GM18498 (cell line): ENCODE measurements around the gene SLA2.
"Not testable (repeated sequence)": the region's sequence is repeated elsewhere in the genome, so short reads cannot be mapped to it uniquely, and the experiment has no call there.

Experiments
- ATAC-seq: cut with Tn5 transposase; IDR thresholded peaks from one replicate; pipeline ENCODE4 v1.9.1; 2021; ENCODE audit warnings: mild to moderate bottlenecking, moderate library complexity; ENCODE audit not compliant: unreplicated experiment

SLA2 gene

GRCh38 chr20:36645998-36646397 lies at the start of gene SLA2:
SLA2 (minus strand) TSS chr20:36646196; CDS start chr20:36641335, 4,861 bp downstream.
- ATAC-seq = no peak

GRCh38 chr20:36695467-36695866 lies 49.5 kb upstream of the SLA2 start:
- ATAC-seq = not testable (repeated sequence)

- ATAC-seq = no peak
Measured at GRCh38 chr20:36688630-36689029, 42.6 kb upstream of the SLA2 start.

- no peak for ATAC-seq
Measured at GRCh38 chr20:36687850-36688249, 41.9 kb upstream of the SLA2 start.

GRCh38 chr20:36686944-36687343 lies 40.9 kb upstream of the SLA2 start:
- ATAC-seq = no peak

GRCh38 chr20:36686504-36686903 lies 40.5 kb upstream of the SLA2 start:
- ATAC-seq = no peak

- no peak for ATAC-seq
Measured at GRCh38 chr20:36684747-36685146, 38.8 kb upstream of the SLA2 start.

GRCh38 chr20:36682311-36682710 lies 36.3 kb upstream of the SLA2 start:
- no peak for ATAC-seq

GRCh38 chr20:36677422-36677771 lies 31.4 kb upstream of the SLA2 start:
- ATAC-seq = no peak

- no peak for ATAC-seq
Measured at GRCh38 chr20:36676701-36677421, 30.9 kb upstream of the SLA2 start.

- ATAC-seq = not testable (repeated sequence)
Measured at GRCh38 chr20:36675545-36675944, 29.5 kb upstream of the SLA2 start.

GRCh38 chr20:36672991-36673390 lies 27.0 kb upstream of the SLA2 start:
- ATAC-seq = no peak

- no peak for ATAC-seq
Measured at GRCh38 chr20:36670665-36671357, 24.8 kb upstream of the SLA2 start.

GRCh38 chr20:36666181-36666740 lies 20.3 kb upstream of the SLA2 start:
- no peak for ATAC-seq

GRCh38 chr20:36663031-36663430 lies 17.0 kb upstream of the SLA2 start:
- no peak for ATAC-seq

- ATAC-seq = no peak
Measured at GRCh38 chr20:36658300-36658699, 12.3 kb upstream of the SLA2 start.

- ATAC-seq = no peak
Measured at GRCh38 chr20:36656733-36657132, 10.7 kb upstream of the SLA2 start.

- no peak for ATAC-seq
Measured at GRCh38 chr20:36655004-36655403, 9.0 kb upstream of the SLA2 start.

- ATAC-seq = no peak
Measured at GRCh38 chr20:36654506-36654905, 8.5 kb upstream of the SLA2 start.

- ATAC-seq = no peak
Measured at GRCh38 chr20:36653456-36653855, 7.5 kb upstream of the SLA2 start.

GRCh38 chr20:36647196-36648121 lies 1.5 kb upstream of the SLA2 start:
- ATAC-seq = no peak
